HepG2 (cell line): ENCODE measurements around the gene FXYD6. TPM values are rescaled to one million over a fixed set of nuclear protein-coding genes. Genes with fewer than 3 reads are reported as not detected.

ENCODE experiments used
- CBX1 ChIP-seq: IDR thresholded peaks from one replicate; pipeline ENCODE4 v1.6.1; 2016; ENCODE audit warnings: antibody characterized with exemption, low read depth
- GABPA ChIP-seq, 2 experiments: IDR thresholded peaks; 2 replicates each; pipeline ENCODE4 v1.6.1; 2011 to 2016; ENCODE audit warnings: low read depth in 2 of 2, low read length in 1 of 2, missing biosample characterization in 1 of 2, missing genetic modification characterization in 1 of 2
- JUND ChIP-seq: sonication (generic); formaldehyde crosslinking; IDR thresholded peaks from 2 replicates; pipeline ENCODE4 v1.8.0; 2022; ENCODE audit warnings: mild to moderate bottlenecking, missing genetic modification reagents
- MTA1 ChIP-seq: sonication (generic); formaldehyde crosslinking; IDR thresholded peaks from 2 replicates; pipeline ENCODE4 v1.4.0; 2020; ENCODE audit warnings: missing genetic modification reagents, mild to moderate bottlenecking, borderline replicate concordance
- MYC ChIP-seq: sonication (generic); formaldehyde crosslinking; IDR thresholded peaks from 2 replicates; pipeline ENCODE4 v1.9.0; 2021; ENCODE audit warnings: missing genetic modification reagents, borderline replicate concordance
- NFE2L1 ChIP-seq: sonication (generic); formaldehyde crosslinking; IDR thresholded peaks from 2 replicates; pipeline ENCODE4 v1.4.0; 2020; ENCODE audit warnings: missing genetic modification reagents, mild to moderate bottlenecking, borderline replicate concordance
- NFRKB ChIP-seq: fragments of 450-650 bp; IDR thresholded peaks from 2 replicates; pipeline ENCODE4 v1.6.1; 2017
- PTBP1 ChIP-seq: fragments of 200-400 bp; formaldehyde crosslinking; IDR thresholded peaks from 2 replicates; pipeline ENCODE4 v1.6.1; 2018; ENCODE audit warnings: low read length, low read depth; ENCODE audit not compliant: poor library complexity, severe bottlenecking
- SNAI1 ChIP-seq: sonication (generic); formaldehyde crosslinking; IDR thresholded peaks from 2 replicates; pipeline ENCODE4 v1.5.0; 2020; ENCODE audit warnings: mild to moderate bottlenecking, missing genetic modification reagents, borderline replicate concordance
- SRSF1 ChIP-seq: fragments of 200-400 bp; formaldehyde crosslinking; optimal IDR thresholded peaks from 2 replicates; pipeline ENCODE3; 2017; ENCODE audit warnings: mild to moderate bottlenecking, low read depth, low read length, moderate library complexity
- STAG1 ChIP-seq: sonication (generic); formaldehyde crosslinking; IDR thresholded peaks from 2 replicates; pipeline ENCODE4 v1.4.0; 2020; ENCODE audit warnings: missing genetic modification reagents
- TGIF2 ChIP-seq: IDR thresholded peaks from 2 replicates; pipeline ENCODE4 v1.6.1; 2016; ENCODE audit warnings: control low read depth, missing compliant biosample characterization
- TSC22D2 ChIP-seq: sonication (generic); formaldehyde crosslinking; IDR thresholded peaks from 2 replicates; pipeline ENCODE4 v1.5.1; 2020; ENCODE audit warnings: missing genetic modification reagents, mild to moderate bottlenecking, borderline replicate concordance
- WIZ ChIP-seq: sonication (generic); formaldehyde crosslinking; IDR thresholded peaks from 2 replicates; pipeline ENCODE4 v1.5.1; 2020; ENCODE audit warnings: mild to moderate bottlenecking, missing genetic modification reagents
- ZFP36L2 ChIP-seq: sonication (generic); formaldehyde crosslinking; IDR thresholded peaks from 2 replicates; pipeline ENCODE4 v1.4.0; 2020; ENCODE audit warnings: missing genetic modification reagents
- ZNF121 ChIP-seq: sonication (generic); formaldehyde crosslinking; IDR thresholded peaks from 2 replicates; pipeline ENCODE4 v1.5.0; 2020; ENCODE audit warnings: mild to moderate bottlenecking, missing genetic modification reagents
- ZNF224 ChIP-seq: sonication (generic); formaldehyde crosslinking; IDR thresholded peaks from 2 replicates; pipeline ENCODE4 v1.5.0; 2020; ENCODE audit warnings: mild to moderate bottlenecking, missing genetic modification reagents
- ZNF234 ChIP-seq: sonication (generic); formaldehyde crosslinking; conservative IDR thresholded peaks from 2 replicates; pipeline ENCODE4 v1.5.1; 2020; ENCODE audit warnings: mild to moderate bottlenecking, missing genetic modification reagents
- ZNF317 ChIP-seq: sonication (generic); formaldehyde crosslinking; IDR thresholded peaks from 2 replicates; pipeline ENCODE4 v1.5.0; 2020; ENCODE audit warnings: mild to moderate bottlenecking, missing genetic modification reagents
- polyA plus RNA-seq, 8 experiments: library from polyadenylated mRNA; depleted of rRNA in 3 of 8; stranded (reverse) in 7 of 8; unstranded in 1 of 8; fragments of >200 nt; fragmentation: Illumina TruSeq in 4 of 8; extraction: Trizol in 4 of 8; gene quantifications; 2 replicates each; pipeline versions ENCODE4 v1.2.1 to v1.2.3, GENCODE V29; 2011 to 2016; ENCODE audit warnings: low read depth in 4 of 8, missing spikeins in 1 of 8, mixed read lengths in 1 of 8; ENCODE audit not compliant: insufficient read depth in 1 of 8
- total RNA-seq, 5 experiments: library from RNA; depleted of rRNA; stranded (reverse); fragments of >200 nt; fragmentation: Illumina TruSeq; extraction: Trizol; gene quantifications; 2 replicates each; pipeline ENCODE4 v1.2.3, GENCODE V29; 2016; ENCODE audit warnings: low read depth in 1 of 5
- TF ChIP-seq, protein P1 (sequence below): sonication (generic); formaldehyde crosslinking; IDR thresholded peaks from 2 replicates; pipeline ENCODE4 v1.9.0; 2021; ENCODE audit warnings: missing genetic modification reagents, borderline replicate concordance
- TF ChIP-seq, protein P2 (sequence below): sonication (generic); formaldehyde crosslinking; IDR thresholded peaks from 2 replicates; pipeline ENCODE4 v1.8.1; 2022; ENCODE audit warnings: low read depth, mild to moderate bottlenecking, missing genetic modification reagents
- TF ChIP-seq, protein P3 (sequence below), 2 experiments: sonication (generic) in 1 of 2; formaldehyde crosslinking in 1 of 2; IDR thresholded peaks; 2 replicates each; pipeline versions ENCODE4 v1.5.1 to v1.6.1; 2011 to 2020; ENCODE audit warnings: borderline replicate concordance in 1 of 2, low read depth in 1 of 2, low read length in 1 of 2, mild to moderate bottlenecking in 1 of 2, missing genetic modification reagents in 1 of 2, moderate library complexity in 1 of 2

Gene FXYD6
- total and polyA plus RNA-seq, 2 of the 13 experiments (the other 11 are each of a cell fraction or from before 2014, with no cell fraction given) = not detected

DNA sequence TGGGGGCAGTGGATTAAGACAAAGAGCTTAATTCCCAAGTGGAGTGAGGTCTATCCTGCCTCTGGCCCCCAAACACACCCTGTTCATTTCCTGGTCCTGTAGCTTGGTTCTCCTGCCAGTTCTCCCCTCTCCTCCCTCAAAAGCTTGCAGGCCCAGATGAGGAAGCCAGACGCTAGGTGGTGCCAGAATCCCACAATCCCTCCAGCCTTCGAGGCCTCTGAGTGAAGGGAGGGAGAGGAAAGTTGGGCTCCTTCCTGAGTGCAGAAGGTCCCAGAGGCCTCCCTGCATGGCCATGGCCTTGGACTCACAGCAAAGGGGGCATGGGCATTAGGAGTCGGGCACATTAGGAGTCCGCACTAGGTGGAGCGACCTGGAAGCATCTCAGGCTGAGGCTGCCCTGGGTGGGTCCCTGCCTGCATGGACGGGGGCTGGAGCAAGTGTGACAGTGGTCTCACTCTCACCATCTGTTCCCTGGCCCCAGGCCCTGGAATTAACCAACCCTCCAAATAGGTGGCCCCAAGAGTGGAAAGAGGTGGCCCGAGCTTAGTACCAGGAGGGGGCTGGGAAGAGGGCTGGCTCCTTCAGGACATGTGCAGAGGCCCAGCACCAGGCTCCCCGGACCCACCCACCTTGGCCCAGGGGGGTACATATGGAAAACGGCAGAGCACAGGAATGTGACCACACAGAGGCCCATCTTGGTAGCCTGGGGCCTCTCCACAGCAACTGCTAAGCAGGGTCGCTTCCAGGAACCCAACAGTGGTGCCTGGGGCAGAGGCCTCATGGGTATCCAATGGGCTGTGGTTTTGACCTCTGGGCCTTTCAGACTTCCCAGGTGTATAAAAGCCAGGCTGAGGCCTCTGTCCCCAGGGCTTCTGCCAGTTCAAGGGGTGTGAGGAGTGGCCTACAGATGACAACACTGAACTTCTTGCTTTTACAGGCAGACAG is 57.1 kb downstream of the FXYD6 start (continued):
- TF ChIP-seq, protein P1, sequence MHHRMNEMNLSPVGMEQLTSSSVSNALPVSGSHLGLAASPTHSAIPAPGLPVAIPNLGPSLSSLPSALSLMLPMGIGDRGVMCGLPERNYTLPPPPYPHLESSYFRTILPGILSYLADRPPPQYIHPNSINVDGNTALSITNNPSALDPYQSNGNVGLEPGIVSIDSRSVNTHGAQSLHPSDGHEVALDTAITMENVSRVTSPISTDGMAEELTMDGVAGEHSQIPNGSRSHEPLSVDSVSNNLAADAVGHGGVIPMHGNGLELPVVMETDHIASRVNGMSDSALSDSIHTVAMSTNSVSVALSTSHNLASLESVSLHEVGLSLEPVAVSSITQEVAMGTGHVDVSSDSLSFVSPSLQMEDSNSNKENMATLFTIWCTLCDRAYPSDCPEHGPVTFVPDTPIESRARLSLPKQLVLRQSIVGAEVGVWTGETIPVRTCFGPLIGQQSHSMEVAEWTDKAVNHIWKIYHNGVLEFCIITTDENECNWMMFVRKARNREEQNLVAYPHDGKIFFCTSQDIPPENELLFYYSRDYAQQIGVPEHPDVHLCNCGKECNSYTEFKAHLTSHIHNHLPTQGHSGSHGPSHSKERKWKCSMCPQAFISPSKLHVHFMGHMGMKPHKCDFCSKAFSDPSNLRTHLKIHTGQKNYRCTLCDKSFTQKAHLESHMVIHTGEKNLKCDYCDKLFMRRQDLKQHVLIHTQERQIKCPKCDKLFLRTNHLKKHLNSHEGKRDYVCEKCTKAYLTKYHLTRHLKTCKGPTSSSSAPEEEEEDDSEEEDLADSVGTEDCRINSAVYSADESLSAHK (CRISPR knock-in tag) = no peak
- TF ChIP-seq ZNF234 (CRISPR knock-in tag) (no peak), WIZ (CRISPR knock-in tag) (no peak), NFE2L1 (CRISPR knock-in tag) (no peak), TGIF2 (CRISPR knock-in tag) (0 out of 2 replicates have a peak, but pooled peaks have one; percentile 12), ZNF121 (CRISPR knock-in tag) (no peak), ZNF224 (CRISPR knock-in tag) (no peak), ZNF317 (CRISPR knock-in tag) (0 out of 2 replicates have a peak, but pooled peaks have one; percentile 13), SRSF1 (no peak), PTBP1 (no peak), JUND (CRISPR knock-in tag) (no peak), ZFP36L2 (CRISPR knock-in tag) (no peak), STAG1 (CRISPR knock-in tag) (peak; percentile 77), TSC22D2 (CRISPR knock-in tag) (no peak), SNAI1 (CRISPR knock-in tag) (no peak), MTA1 (CRISPR knock-in tag) (no peak), MYC (no peak), CBX1 (no peak), GABPA (IDR thresholded peaks at IDR 0.05; ENCODE audit: low read depth, low read length) (no peak), GABPA (CRISPR knock-in tag; IDR thresholded peaks at IDR 0.05; ENCODE audit: low read depth) (no peak), NFRKB (no peak)
- TF ChIP-seq, protein P2, sequence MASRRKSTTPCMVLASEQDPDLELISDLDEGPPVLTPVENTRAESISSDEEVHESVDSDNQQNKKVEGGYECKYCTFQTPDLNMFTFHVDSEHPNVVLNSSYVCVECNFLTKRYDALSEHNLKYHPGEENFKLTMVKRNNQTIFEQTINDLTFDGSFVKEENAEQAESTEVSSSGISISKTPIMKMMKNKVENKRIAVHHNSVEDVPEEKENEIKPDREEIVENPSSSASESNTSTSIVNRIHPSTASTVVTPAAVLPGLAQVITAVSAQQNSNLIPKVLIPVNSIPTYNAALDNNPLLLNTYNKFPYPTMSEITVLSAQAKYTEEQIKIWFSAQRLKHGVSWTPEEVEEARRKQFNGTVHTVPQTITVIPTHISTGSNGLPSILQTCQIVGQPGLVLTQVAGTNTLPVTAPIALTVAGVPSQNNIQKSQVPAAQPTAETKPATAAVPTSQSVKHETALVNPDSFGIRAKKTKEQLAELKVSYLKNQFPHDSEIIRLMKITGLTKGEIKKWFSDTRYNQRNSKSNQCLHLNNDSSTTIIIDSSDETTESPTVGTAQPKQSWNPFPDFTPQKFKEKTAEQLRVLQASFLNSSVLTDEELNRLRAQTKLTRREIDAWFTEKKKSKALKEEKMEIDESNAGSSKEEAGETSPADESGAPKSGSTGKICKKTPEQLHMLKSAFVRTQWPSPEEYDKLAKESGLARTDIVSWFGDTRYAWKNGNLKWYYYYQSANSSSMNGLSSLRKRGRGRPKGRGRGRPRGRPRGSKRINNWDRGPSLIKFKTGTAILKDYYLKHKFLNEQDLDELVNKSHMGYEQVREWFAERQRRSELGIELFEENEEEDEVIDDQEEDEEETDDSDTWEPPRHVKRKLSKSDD (CRISPR knock-in tag) = no peak
- TF ChIP-seq, protein P3, sequence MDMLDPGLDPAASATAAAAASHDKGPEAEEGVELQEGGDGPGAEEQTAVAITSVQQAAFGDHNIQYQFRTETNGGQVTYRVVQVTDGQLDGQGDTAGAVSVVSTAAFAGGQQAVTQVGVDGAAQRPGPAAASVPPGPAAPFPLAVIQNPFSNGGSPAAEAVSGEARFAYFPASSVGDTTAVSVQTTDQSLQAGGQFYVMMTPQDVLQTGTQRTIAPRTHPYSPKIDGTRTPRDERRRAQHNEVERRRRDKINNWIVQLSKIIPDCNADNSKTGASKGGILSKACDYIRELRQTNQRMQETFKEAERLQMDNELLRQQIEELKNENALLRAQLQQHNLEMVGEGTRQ (IDR thresholded peaks at IDR 0.05; ENCODE audit: low read depth, low read length) = no peak
- TF ChIP-seq, protein P3 (CRISPR knock-in tag; IDR thresholded peaks at IDR 0.05; ENCODE audit: borderline replicate concordance) = no peak
